ENCODE measurements around the gene ENOX1. TPM values are rescaled to one million over a fixed set of nuclear protein-coding genes. Genes with fewer than 3 reads are reported as not detected.

ENOX1 gene
- total and polyA plus RNA-seq, 2 of the 8 experiments (the other 6 are each of a cell fraction or from before 2014, with no cell fraction given), result 0.23 to 0.37 TPM

GRCh38 chr13:43731296-43731695, 55.5 kb downstream of the ENOX1 start (continued):
- no peak for TF ChIP-seq CHD7 (IDR thresholded peaks at IDR 0.05; ENCODE audit: insufficient replicate concordance, low read length)
- no peak for TF ChIP-seq SP1 (IDR thresholded peaks at IDR 0.05; ENCODE audit: low read depth, low read length)
- no peak for TF ChIP-seq HDAC6 (IDR thresholded peaks at IDR 0.05; ENCODE audit: low read depth, low read length)
- no peak for TF ChIP-seq RFX5 (IDR thresholded peaks at IDR 0.05; ENCODE audit: borderline replicate concordance, low read depth, low read length)
- TF ChIP-seq ZNF274 (IDR thresholded peaks at IDR 0.05; ENCODE audit: borderline replicate concordance, extremely low read depth, low read length), result no peak
- no peak for TF ChIP-seq SUZ12 (IDR thresholded peaks at IDR 0.05; ENCODE audit: low read length)
- TF ChIP-seq EP300 (IDR thresholded peaks at IDR 0.05; ENCODE audit: borderline replicate concordance in 1 of 2, low read depth in 2 of 2, low read length in 2 of 2), result no peak
- no peak for TF ChIP-seq TAF7 (optimal IDR thresholded peaks at IDR 0.05; ENCODE audit: borderline replicate concordance, low read depth, low read length)
- no peak for TF ChIP-seq CTBP2 (IDR thresholded peaks at IDR 0.05; ENCODE audit: borderline replicate concordance, insufficient read depth, insufficient read length, low read length)
- no peak for TF ChIP-seq ASH2L (IDR thresholded peaks at IDR 0.05; ENCODE audit: low read length)
- TF ChIP-seq GABPA (IDR thresholded peaks at IDR 0.05; ENCODE audit: borderline replicate concordance, insufficient read depth, low read length), result no peak

Data from H1 (cell line).